A673 (cell line): ENCODE data around the gene PLAC8.

Source experiments
- CTCF ChIP-seq: fragments of 300-800, 200-600 bp; sonication (generic); conservative IDR thresholded peaks from 2 replicates; pipeline ENCODE4 v1.5.1; 2017; ENCODE audit warnings: low read depth, mild to moderate bottlenecking, antibody characterized with exemption, low read length, moderate library complexity, mixed read lengths
- EZH2 ChIP-seq: fragments of 200-600 bp; sonication (generic); IDR thresholded peaks from 2 replicates; pipeline ENCODE4 v1.6.1; 2017; ENCODE audit warnings: borderline replicate concordance, low read depth, mild to moderate bottlenecking, mixed read lengths, antibody characterized with exemption, low read length; ENCODE audit not compliant: poor library complexity, severe bottlenecking

- TF ChIP-seq CTCF: no peak
- no peak for TF ChIP-seq EZH2
These were observed 38.2 kb upstream of the PLAC8 start for GRCh38 chr4:83152746-83153145.
